GM18511 (cell line): ENCODE measurements around the gene LGR6.

Experiments
- ATAC-seq: cut with Tn5 transposase; IDR thresholded peaks from one replicate; pipeline ENCODE4 v1.9.1; 2021; ENCODE audit warnings: mild to moderate bottlenecking, moderate library complexity; ENCODE audit not compliant: unreplicated experiment

LGR6 gene

DNA sequence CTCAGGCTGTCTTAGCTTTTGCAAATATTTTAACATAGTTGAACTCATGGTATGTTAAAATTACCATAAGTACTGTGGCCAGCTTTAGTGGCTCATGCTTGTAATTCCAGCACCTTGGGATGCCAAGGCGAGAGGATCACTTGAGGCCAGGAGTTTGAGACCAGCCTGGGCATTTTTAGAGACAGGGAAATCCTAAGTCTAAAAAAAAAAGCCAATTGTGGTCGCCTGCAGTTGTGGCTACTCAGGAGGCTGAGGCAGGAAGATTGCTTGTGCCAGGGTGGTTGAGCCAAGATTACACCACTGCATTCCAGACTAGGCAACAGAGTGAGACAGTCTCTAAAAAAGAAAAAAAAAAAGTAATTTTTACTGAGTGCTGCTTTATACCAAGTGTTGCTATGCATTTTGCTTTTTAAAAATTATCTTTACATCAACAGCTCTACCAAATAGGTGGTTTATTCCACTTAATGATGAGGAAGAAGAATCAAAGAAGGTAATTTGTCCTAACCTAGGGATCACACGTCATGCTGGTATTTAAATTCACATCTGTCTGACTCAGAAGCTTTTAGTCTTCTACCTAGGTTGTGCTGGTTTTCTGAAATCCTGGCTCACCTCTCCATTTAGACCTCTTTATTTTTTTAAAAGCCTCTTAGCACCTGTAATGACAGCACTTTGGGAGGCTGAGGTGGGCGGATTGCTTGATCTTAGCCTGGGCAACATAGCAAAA is 171.7 kb downstream of the LGR6 start:
- ATAC-seq, result no peak

DNA sequence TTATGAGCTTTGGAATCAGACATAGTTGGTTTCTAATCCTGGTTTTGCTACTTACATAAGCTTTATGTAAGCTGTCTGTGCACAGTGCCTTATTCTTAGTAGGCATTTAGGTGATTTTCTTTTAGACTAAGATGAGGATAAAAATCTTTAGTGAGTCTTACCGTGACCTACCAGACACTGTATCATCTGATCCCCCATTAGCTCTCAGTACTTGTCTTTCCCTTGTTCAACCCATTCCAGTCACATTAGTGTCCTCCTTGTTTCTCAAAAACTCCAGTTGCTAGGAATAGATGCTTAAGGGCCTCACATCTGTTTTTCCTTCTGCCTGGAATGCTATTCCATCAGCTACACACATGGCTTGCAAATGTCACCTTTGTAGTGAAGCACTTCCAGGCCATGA is 173.7 kb downstream of the LGR6 start:
- ATAC-seq, result no peak
